ENCODE data around the gene PRMT3.
A peak's percentile ranks its signal among the peaks of the same experiment; 100 is the strongest.
"Not testable (repeated sequence)": the region's sequence is repeated elsewhere in the genome, so short reads cannot be mapped to it uniquely, and the experiment has no call there.

PRMT3 gene

DNA sequence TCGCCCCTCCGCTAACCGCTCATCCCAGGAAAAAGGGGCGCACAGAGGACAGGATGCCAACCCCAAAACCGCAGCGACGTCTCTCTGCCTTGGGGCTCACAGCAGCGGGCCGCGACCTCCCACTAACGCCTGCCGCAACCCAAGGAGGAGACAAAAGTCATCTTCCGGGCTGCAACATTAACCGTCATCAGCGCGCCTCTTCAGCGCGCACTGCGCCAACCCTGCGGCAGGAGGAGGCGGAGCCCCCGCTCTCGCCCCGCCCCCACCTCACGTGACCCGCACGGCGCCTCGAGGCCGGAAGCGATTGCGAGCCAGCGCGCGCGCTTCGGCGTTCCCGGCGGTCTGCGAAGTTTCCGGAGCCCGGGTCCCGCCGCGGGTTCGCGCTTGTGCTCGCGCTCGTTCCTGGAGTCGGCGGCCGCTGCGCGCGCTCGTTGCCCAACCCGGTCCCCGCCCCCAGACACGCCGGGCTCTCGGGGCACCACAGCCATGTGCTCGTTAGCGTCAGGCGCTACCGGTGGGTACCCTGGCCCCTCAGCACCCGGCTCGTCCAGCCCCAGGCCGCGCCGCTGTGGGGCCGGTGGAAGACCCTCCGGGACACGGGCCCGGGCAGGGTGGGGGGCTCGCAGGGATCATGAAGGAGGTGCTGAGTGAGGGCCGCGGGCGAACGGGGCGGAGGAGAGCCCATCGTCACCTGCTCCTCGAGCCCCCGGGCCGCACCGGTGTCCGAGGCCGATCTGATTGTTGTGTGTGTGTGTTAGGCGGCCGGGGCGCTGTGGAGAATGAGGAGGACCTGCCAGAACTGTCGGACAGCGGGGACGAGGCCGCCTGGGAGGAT lies at the start of gene PRMT3:
TSS of gene PRMT3 (plus strand) at position 456 of the 835 bp plus-strand sequence. CDS start at position 487, 31 bp downstream.
- DNase-seq (ENCODE audit: low read depth in 2 of 2, low spot score in 1 of 2) = peak; percentile 93 to 95

- no peak for DNase-seq (ENCODE audit: low read depth in 2 of 2, low spot score in 1 of 2)
These were observed 45.0 kb upstream of the PRMT3 start for GRCh38 chr11:20342347-20343141.

- no peak for DNase-seq (ENCODE audit: low read depth in 2 of 2, low spot score in 1 of 2)
These were observed 36.4 kb upstream of the PRMT3 start for GRCh38 chr11:20351136-20351535.

DNA sequence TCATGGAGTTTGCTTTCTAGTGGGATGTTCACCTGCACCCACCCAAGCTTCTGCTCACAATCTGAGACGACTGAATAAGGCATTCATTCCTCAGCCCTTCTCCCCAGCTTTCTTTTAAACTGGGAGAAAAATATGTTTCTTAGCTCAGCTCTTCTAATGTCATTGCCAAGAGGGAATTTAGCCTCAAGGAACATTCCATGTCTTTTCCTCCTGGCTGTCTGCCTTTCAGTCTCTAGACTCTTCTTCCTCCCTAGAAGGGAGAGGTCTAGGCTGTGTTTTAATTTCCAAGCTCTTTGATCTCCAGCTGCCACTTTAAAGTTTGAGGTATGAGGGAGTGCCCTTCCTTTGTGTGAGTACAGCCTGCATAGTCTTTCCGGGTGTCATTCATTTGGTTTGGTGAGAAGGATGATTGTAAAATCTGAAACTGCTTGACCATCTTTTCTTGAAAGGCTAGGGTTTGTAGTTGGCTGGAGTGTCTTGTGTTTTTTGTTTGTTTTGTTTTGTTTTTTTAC lies 35.7 kb upstream of the PRMT3 start:
- DNase-seq (ENCODE audit: low read depth in 2 of 2, low spot score in 1 of 2) = no peak

GRCh38 chr11:20353829-20354434 lies 33.6 kb upstream of the PRMT3 start:
- no peak for DNase-seq (ENCODE audit: low read depth in 2 of 2, low spot score in 1 of 2)

- no peak for DNase-seq (ENCODE audit: low read depth in 2 of 2, low spot score in 1 of 2)
These were observed 32.0 kb upstream of the PRMT3 start for GRCh38 chr11:20355221-20356219.

DNA sequence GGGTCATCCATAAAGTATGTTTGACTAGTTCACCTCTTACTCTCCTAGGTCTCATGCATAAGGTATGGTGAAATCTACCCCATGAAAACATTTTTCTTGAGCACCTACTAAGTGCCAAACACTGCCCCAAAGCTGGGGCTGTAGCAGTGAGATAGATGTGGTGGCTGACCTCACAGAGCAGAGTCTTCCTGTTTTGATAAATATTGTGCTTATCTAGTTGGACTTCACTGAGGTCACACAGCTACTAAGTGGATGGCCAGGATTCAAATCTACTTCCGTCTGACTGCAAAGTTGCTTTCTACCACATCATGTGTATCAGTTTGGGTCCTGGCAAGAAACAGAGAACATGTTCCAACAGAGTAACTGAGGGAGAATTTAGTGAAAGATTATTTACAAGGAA lies 30.4 kb upstream of the PRMT3 start:
- no peak for DNase-seq (ENCODE audit: low read depth in 2 of 2, low spot score in 1 of 2)

GRCh38 chr11:20360650-20361049 lies 26.9 kb upstream of the PRMT3 start:
- DNase-seq (ENCODE audit: low read depth in 2 of 2, low spot score in 1 of 2) = no peak

GRCh38 chr11:20362481-20362880 lies 25.0 kb upstream of the PRMT3 start:
- DNase-seq (ENCODE audit: low read depth in 2 of 2, low spot score in 1 of 2) = no peak

DNA sequence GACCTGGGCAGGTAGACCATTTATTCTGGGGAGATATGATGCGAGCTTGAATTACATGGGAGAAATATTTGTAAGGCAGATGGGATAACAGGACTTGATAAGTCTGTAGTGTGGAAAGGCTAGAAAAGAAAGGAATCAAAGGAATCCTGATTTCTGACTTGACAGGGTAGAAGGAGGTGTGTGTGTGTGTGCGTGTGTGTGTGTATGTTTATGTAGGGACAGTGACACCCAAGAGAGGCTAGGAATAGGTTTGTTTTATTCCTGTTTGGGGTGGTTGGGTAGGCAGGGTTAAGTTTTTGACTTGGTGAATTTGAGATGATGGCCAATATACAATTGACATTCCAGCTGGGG lies 24.4 kb upstream of the PRMT3 start:
- no peak for DNase-seq (ENCODE audit: low read depth in 2 of 2, low spot score in 1 of 2)

- DNase-seq (ENCODE audit: low read depth in 2 of 2, low spot score in 1 of 2) = peak; percentile 31 to 62
These were observed 23.8 kb upstream of the PRMT3 start, which contains the start of gene HTATIP2 for GRCh38 chr11:20363500-20364340. HTATIP2 (plus strand) TSS chr11:20363714; CDS start chr11:20364238, 524 bp downstream.

DNA sequence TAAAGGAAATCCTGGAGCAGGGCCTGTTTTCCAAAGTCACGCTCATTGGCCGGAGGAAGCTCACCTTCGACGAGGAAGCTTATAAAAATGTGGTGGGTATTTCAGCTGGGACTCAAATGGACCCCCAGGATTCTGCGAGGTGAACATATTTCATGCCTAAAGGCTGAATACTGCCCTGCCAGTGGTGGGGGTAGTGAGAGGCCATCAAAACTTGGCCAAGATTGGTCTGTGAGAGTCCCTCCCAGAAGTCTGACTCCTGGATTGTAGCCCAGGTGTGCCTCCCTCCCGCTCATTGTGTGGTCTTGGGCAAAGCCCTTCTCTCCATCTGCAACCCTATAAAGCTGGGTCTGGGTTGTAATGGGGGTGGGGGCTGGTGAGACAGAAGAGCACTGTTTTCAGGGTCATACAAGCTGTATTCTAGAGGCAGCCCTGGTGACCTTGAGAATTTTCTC lies 23.1 kb upstream of the PRMT3 start:
- no peak for DNase-seq (ENCODE audit: low read depth in 2 of 2, low spot score in 1 of 2)

- DNase-seq (ENCODE audit: low read depth in 2 of 2, low spot score in 1 of 2) = not testable (repeated sequence)
These were observed 22.1 kb upstream of the PRMT3 start for GRCh38 chr11:20365465-20365864.

DNA sequence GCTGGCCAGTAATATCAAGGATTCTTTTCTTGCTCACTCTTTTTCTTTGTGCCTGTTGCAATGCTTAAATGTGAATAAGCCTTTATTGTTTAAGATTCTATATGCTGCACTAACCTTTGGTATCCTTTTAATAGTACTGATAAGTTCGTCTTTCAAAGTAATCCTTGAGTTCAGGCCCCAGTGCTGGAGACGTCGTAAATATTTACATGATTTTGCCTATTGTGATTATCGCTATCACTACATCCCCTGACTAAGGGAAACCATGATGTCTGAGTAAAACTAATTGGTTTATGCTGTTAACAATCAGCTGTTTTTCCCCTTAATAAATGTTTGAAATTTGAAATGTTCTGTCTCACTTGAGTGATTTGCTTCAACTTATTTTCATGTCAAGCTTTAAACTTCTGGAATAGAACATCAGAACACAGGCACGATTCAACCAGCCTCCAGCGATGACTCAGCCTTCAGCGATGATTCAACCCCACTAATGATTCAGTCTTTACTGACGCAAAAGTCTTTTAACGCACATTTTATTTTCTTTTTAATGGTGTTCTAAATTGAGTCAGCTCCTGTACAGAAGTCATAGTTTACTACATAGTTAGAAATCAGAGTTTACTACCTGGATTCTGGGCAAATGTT lies 20.1 kb upstream of the PRMT3 start:
- peak; percentile 36 to 37 for DNase-seq (ENCODE audit: low read depth in 2 of 2, low spot score in 1 of 2)

DNA sequence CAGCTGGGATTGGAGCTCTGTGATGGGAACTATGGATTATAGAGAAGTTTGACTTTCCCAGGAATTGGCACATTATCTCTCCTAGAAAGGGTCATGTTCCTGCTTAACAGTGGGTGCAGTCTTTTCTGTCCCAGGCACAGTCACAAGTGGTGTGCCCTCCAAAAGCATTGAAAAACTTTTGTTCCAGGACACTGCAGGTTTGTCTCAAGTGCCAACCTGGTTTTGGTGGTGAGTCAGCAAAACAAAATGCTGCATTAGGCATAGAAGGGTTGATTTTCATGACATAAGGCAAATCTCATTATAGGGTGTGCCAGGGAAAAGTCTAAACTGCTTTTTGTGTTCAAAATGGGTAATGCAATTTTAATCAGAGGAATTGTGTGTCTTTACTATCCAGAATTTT lies 19.1 kb upstream of the PRMT3 start:
- DNase-seq (ENCODE audit: low read depth in 2 of 2, low spot score in 1 of 2) = no peak

DNA sequence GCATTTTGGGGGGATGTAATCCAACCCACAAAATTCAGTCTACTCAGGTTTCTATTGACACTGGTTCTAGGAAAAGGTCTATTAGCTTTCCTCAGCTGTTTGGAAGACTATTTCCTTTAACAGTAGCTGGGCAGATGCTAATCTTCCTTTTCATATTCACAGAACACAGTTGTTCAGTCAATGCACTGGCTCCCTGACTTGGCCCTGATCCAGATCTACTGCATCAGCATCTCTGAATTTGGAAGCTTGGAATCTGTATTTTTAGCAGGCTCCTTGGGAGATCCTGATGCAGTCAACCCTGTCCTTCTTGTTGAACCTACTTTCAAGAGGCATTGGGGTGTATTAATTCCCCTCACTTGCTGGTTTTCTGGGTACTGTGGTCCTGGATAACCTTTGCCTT lies 17.7 kb upstream of the PRMT3 start:
- no peak for DNase-seq (ENCODE audit: low read depth in 2 of 2, low spot score in 1 of 2)

DNA sequence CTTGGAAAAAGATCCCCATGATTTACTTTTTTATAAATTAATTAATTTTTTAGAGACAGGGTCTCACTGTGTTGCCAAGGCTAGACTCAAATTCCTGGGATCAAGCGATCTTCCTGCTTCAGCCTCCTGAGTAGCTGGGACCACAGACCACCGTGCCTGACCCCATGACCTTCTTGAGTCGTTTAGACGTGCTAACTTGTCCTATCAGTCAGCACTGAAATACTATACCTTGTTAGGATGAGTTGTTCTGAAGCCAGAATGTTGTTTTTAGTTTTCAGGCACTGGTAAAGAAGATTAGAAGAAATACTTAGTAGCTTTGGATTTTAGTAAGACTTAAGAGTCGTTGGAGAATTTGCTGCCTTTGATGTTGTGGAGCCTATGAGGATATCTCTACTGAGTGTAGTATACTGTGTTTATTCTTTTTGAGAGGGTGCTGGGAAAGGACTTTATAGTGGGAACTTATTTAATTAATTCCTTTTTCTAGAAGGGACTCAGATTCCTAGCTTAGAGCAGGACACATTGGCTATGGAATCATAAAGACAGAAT lies 15.4 kb upstream of the PRMT3 start:
- no peak for DNase-seq (ENCODE audit: low read depth in 2 of 2, low spot score in 1 of 2)

DNA sequence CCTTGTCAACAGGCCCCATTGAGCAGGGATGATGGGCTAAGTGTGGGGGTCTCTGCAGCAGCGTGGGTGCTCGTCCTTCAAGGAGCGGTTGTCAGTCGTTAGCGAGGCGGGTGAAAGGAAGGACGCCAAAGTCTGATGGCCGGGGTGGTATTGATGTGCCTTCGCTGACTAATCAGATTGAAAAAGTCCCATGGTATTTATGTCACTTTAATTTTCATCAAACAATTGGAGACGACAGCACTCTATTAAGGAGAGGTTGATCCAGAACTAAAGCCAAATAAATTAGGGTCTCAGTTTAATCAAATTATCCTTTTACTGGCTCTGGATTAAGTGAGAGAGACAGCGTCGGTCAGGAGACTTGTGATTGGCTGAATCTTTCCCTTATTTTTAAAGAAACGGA lies 14.4 kb upstream of the PRMT3 start:
- DNase-seq (ENCODE audit: low read depth in 2 of 2, low spot score in 1 of 2) = no peak

All from stimulated activated CD8-positive, alpha-beta memory T cell treated with anti-CD3 and anti-CD28 coated beads, Interleukin-4, amount 100 ng/mL, for 4 hours (primary cell).